Activated CD4-positive, CD25-positive, alpha-beta regulatory T cell treated with anti-CD3 and anti-CD28 coated beads, Interleukin-2, amount 50 U/mL, for 72 hours (primary cell): Measurements from ENCODE around the gene NFATC1.

Experiments used
- DNase-seq: peaks from one replicate; pipeline ENCODE4 v3.0.0; 2021

The NFATC1 gene

DNA sequence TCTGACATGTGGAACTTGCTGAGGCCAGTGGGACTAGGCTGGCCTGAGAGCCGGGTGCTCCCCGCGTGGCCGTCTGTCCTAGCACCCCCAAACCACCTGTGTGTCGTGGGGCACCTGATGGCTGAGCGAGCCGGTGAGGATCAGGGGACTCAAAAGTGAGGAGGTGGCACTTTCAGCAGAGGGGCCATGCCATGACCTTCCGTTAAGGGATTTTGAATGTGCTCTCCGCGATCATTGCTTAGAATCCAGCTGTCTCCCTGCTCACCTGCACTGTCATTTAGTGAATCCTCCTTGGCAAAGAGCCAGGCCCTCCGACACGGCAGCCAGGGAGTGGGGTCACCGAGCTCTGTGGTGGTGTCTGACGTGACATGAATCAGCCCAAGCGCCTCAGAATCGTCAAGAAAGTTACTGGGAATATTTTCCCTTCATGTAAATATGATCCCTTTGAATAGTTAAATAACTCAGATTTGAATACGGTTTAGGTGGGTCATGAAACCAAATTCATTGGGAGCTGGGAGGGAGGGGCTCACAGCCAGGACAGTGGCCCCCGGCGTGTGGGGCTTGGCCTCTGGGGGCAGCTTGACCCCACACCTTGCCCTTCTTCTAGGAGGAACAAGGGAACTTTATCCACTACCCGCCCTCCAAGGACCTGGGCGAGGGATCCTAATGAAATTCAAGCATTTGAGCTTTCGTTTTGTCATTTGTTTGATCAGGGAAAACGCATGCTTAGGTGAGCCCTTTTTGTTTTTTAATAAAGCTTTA is 9.5 kb downstream of the NFATC1 start:
- DNase-seq: no peak

DNA sequence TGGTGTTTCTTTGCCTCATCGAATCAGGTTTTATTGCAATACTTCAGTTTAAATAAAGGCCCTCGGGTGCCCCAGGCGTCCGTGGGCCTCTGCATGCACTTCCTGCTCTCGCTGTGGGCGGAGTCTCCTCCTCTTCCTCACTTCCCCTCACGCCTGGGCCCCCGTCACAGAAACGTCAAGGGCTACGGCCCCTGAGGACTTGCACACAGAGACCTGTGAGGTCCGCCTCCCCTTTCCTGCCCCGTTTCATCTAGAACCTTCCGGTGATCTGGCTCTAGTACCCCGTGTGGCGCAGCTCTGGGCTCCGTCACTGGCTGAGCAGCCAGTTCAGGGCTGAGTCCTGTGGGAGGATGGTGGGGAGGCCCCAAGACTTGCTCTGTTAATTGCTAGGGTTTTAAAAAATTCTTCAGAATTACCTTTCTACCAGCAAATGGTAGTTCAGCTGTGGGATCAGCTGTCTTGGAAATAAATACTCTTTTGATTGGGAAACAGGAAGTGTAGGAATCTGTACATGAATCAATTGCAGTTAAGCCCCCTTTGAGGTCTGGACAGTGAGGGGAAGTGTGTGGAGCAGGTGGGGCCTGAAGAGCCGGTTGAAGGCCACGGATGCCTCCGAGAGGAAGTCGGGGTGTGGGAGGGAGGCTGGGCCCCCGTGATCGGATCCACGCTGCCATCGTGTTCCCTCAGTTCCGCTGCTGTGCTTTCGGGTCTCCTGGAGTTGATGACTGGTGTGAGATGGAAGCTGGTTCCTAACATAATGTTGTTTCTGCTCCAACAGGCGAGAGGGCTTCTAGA is 10.2 kb downstream of the NFATC1 start:
- peak; percentile 80 for DNase-seq

DNA sequence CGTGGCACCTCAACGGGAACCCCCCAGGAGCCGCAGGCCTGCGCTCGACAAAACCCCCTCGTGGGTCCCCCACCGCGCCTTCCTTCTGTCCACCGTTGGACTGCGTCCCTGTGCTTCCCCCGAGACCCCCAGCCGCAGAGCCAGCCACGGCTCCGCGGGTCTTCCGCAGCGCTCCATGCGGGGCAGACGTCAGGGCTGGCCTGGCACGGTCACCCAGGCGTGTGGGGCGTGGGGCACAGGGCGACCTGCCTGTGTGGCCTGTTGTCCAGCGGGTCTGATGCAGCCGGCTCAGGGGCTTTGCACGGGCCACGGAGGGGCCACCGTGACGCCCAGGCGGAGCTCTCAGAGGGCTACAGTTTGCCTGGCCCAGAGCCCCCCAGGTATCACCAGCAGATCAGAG is 11.0 kb downstream of the NFATC1 start:
- no peak for DNase-seq

DNA sequence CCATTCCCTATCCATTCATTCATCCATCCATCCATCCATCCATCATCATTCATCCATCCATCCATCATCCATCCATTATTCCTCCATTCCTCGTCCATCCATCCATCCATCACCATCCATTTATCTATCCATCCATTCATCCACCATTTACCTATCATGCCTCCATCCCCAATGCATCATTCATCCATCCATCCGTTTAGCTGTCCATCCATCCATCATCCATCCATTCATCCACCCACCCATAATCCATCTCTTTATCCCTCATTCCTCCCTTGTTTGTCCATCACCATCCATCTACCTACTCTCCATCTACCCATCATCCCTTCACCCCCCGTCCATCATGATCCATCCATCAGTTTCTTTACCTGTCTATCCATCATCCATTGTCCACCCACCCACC is 13.6 kb downstream of the NFATC1 start:
- DNase-seq: no peak

DNA sequence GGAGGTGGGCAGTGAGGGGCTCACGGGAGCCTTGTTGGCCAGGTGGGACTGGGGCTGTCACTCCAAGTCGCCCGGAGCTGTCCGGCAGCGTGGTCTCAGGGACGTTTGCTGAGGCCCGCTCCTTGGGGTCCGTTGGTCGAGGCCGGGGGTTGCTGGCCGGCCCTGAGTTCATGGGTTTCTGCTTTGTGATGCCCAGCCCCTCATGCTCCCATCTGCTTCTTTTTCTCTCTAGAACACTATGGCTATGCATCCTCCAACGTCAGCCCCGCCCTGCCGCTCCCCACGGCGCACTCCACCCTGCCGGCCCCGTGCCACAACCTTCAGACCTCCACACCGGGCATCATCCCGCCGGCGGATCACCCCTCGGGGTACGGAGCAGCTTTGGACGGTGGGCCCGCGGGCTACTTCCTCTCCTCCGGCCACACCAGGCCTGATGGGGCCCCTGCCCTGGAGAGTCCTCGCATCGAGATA is 14.5 kb downstream of the NFATC1 start:
- DNase-seq: no peak

DNA sequence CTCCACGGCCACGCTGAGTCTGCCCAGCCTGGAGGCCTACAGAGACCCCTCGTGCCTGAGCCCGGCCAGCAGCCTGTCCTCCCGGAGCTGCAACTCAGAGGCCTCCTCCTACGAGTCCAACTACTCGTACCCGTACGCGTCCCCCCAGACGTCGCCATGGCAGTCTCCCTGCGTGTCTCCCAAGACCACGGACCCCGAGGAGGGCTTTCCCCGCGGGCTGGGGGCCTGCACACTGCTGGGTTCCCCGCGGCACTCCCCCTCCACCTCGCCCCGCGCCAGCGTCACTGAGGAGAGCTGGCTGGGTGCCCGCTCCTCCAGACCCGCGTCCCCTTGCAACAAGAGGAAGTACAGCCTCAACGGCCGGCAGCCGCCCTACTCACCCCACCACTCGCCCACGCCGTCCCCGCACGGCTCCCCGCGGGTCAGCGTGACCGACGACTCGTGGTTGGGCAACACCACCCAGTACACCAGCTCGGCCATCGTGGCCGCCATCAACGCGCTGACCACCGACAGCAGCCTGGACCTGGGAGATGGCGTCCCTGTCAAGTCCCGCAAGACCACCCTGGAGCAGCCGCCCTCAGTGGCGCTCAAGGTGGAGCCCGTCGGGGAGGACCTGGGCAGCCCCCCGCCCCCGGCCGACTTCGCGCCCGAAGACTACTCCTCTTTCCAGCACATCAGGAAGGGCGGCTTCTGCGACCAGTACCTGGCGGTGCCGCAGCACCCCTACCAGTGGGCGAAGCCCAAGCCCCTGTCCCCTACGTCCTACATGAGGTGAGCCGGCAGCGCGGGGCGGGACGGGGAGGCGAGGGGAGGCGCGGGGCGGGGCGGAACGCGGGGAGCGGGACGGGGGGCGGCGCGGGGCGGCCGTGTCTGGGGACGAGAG is 15.2 kb downstream of the NFATC1 start:
- DNase-seq: no peak

DNA sequence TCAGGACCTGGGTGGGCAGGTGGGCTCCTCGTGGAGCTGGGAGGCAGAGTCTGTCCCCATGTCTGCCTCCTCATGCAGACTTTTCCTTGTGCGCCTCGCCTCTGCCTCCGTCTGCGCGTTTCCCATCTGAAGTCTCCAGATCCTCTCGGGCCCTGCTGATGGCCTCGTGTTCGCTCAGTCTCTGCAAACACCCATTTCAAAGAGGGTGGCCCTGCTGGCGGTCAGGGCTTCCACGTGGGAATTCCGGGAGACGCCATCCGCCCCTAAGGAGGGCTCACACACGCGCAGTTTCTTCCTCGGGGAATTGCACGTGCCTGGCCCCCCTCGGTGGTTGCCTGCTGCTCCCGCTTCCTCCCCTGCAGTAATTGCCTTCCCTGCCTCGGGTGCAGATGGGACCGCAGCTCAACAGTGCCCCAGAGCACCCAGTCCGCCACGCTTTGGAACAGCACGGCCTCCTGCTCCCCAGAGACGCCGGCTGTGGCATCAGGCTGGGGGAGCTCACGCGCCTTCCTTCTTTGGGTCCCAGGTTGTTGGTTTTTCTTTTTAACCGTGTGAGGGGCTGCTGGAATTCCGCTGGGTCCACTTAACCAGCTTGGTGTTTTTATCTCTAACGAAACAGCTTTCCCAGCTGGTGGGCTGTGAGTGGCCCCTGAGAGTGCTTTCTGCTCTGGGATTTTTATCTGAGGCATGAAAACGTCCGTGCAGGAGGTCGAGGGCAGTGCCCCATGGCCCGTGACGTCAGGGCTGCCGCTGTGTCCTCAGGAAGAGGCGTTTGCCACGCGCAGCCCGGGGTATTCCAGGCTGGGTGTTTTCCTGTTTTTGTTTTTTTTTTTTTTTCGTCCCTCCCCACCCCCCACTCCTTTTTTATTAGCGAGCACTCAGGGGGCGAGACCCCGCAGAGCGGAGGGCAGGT is 16.1 kb downstream of the NFATC1 start:
- no peak for DNase-seq

DNA sequence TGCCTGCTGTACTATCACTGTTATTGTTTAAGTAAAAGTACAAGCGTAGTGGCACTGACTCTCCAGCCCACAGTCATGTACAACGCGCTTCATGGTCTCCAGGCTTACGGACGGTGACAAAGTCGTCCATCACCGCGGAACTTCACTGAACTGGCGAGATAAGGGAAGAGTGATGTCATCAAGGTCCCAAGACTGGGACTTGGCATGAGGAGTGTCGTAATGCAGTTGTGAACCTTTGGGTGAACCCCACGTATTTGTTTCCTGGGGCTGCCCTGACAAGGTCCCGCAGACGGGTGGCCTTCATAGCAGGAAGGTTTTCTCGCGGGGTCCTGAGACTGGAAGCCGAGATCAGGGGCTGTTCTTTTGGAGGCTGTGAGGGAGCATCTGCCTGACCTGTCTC is 17.3 kb downstream of the NFATC1 start:
- no peak for DNase-seq

DNA sequence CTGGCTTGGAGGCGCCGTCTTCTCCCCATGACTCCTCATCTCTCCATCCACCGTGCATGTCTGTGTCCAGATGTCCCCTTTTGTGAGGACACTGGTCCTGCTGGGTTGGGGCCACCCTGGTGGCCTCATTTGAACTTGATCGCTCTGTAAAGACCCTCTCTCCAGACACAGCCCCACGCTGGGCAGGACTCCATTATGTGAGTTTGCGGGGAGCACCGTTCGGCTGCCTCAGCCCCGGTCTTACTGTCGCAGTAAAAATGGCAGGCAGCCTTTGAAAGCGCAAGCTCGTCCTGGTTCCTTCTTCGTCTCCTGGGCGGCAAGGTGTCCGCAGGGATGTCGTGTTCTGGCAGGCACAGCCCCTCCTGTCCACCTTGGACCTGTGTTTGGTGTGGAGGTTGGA is 17.7 kb downstream of the NFATC1 start:
- DNase-seq: no peak

DNA sequence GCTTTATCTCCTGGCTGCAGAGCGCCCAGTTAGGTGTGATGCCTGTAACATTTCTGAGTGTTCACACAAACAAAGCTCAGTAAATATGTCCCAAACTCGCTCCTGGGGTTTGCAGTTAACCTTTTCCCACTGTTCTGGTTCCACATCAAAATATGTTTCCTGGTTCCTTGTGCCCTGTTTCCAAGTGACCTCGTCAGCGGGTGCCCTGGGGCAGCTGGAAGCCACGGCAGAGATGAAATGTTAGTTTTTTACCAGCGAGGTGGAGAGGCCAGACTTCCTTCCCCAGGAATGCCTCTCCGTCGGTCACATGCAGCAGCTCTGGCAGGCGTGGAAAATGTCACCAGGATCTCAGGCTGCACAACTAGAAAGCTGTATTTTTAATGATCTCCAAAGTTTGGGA is 18.2 kb downstream of the NFATC1 start:
- no peak for DNase-seq

DNA sequence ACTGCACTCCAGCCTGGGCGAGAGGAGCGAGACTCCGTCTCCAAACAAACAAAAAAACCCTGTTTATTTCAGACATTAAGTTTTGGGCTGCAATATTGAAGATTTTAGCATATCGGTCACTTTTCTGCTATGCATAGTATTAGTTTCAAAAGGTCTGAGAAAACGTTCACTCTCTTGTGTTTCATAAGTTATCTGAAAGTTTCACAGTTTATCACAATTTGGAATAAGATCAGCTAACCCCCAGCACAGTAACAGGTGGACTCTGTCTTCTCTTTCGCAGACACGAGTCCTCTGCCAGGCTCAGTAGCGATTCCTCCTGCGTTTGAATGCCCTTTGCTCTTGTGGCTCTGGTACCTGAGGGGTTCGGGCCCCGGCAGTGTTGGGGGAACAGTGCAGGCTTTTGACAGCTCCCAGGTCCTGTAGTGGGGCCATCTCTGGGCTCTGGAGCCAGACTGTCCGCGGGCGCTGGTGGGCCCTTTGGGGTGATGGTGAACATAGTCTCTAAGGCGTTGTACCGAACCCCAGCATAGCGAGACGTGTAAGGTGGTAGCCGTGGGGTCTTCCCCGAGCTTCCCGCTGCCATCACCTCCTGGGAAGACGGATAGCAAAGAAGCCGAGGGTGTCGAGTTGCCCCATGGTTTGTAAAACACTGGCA is 20.4 kb downstream of the NFATC1 start:
- no peak for DNase-seq

DNA sequence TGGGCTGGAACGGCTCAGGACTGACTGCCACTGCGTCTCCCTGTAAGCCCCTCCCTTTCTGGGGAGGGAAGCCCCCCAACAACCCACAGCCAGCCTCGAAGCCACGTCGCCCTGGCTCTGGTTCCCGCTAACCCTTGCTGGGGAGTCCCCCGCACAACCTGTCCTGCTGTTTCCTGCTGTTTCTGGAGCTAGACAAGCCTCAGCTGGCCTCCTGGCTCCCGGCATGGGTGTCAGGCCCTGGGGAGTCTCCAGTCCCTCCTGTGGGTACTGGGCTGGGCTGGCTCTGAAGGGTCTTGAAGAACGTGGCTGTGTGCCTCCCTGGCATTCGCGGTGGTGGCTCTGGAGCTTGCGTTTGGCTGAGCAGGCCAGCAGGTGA is 20.9 kb downstream of the NFATC1 start:
- DNase-seq: no peak

DNA sequence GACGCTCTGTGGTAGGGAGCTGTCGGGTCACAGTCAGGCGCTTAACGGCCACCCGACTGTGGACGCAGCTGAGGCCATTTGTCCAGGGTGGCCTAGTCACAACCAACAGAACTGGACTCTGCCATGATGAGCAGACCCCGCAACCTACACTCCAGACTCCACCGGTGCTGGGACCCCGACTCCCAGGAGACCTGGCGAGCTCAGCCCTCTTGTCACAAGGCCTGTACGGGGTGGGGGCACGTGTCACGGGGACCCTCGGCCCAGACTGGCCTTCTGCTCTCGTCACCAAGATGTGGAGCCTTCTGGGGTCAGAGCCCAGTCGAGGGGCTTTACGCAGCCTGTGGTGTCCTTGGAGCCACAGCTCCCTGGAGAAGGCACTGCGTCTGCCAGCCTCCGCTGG is 22.5 kb downstream of the NFATC1 start:
- DNase-seq: no peak

DNA sequence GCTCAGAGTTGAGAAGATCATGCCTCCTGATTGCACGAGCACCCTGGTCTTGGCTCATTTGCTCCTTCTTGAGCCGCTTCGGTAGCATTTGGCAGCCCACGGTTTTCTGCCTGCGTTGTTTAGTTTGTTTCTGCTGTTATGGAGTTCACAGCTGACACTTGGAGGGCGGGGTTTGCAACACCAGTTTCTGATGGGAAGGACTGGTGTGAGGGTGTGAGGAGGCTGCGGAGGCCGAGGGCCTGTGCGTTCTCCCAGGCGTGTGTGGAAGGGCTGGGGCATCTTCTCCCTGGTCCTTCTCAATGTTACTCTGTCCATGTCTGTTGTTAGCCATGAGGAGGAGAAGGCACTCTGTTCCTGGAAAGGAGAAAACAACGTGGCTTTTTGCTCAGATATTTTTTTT is 22.9 kb downstream of the NFATC1 start:
- DNase-seq: no peak

DNA sequence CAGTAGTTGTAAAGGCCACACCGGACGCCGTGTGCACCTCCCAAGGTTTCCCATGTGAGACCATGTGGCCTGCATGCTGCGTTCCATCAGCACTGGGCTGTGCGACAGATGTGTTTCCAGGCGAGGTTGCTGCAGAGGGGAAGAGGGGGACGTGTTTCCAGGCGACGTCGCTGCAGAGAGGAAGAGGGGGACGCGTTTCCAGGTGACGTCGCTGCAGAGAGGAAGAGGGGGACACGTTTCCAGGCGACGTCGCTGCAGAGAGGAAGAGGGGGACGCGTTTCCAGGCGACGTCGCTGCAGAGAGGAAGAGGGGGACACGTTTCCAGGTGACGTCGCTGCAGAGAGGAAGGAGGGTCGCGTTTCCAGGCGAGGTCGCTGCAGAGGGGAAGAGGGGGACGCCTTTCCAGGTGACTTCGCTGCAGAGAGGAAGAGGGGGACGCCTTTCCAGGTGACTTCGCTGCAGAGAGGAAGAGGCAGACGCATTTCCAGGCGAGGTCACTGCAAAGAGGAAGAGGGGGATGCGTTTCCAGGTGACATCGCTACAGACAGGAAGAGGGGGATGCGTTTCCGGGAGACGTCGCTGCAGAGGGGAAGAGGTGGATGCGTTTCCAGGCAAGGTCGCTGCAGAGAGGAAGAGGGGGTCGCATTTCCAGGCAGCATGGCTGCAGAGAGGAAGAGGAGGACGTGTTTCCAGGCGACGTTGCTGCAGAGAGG is 24.5 kb downstream of the NFATC1 start:
- DNase-seq: no peak

DNA sequence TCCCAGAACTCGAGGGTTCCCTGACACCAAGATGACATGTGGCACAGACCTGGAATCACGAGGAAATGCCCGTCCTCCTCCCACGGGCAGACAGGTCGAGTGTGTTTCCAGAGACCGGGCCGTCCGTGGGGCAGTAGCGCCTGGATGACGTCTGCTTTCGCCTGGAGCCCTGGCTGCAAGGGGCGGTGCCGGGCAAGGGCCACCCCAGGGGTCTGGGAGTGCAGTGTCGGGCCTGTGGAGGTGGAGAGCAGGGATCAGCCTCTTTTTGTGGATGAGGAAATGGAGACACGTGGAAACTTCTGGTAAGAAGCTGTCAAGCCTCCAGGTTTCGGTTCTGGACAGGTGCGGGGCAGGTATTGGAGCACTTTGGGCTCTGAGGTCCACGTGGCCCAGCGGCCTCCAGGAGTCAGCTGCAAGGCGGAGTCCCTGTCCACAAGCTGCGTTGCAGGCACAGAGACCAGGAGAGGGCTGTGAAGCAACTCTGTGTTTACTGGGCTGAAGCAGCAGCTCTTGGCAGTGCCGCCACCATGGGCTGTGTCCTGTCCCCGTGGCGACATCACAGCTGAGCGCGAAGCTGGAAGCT is 25.6 kb downstream of the NFATC1 start:
- no peak for DNase-seq

DNA sequence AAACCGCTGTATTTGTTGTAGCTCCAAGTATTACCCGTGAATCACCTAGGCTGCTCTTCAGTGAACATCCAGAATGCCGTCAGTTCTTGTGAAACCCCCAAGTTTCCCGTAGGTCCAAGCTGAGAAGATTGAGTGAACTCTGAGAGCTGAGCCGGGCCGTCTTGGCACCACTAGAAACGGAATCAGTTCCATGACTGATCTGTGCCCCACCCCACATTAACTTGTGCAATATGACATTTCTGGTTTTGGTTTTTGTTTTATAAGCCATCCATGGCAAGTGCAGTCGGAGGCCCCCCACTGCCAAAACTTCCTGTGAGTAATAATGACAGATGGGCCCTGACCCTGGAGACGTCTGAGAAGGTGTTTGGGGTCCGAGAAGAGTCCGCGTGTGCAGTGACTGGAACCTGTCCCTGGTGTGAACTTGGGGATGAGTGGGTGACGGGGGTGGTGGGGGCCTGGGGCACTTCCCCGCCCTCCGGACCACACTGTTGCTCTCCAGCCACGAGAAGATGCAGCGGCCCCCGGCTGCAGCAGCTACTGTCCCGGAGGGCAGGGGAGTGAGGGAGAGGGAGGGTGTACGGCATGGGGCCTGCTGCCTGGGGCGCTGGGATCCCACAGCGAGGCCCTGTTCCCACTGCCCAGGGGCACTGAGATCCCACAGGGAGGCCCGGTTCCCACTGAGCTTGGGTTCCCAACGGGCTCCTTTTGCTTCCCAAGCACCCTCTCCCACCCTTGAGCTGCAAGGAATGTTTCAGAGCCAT is 26.5 kb downstream of the NFATC1 start:
- DNase-seq: no peak

DNA sequence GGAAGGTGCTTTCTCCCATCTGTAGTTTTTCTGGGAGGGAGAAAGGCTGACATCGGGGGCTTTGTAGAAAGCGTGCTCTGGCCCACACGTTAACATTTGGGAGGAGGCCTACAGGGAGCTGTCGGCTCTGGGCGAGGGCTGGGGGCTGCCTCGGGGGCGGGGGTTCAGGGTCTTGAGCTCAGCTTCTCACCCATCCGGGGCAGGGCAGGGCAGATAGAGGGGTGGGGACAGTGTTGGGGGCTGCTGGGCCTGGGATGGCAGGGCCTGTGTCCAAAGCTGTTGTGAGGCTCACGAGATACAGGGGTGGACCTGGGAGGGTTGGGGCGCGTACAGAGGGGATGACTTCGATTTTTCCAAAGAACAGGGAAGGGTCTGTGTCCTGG is 27.0 kb downstream of the NFATC1 start:
- DNase-seq: no peak

DNA sequence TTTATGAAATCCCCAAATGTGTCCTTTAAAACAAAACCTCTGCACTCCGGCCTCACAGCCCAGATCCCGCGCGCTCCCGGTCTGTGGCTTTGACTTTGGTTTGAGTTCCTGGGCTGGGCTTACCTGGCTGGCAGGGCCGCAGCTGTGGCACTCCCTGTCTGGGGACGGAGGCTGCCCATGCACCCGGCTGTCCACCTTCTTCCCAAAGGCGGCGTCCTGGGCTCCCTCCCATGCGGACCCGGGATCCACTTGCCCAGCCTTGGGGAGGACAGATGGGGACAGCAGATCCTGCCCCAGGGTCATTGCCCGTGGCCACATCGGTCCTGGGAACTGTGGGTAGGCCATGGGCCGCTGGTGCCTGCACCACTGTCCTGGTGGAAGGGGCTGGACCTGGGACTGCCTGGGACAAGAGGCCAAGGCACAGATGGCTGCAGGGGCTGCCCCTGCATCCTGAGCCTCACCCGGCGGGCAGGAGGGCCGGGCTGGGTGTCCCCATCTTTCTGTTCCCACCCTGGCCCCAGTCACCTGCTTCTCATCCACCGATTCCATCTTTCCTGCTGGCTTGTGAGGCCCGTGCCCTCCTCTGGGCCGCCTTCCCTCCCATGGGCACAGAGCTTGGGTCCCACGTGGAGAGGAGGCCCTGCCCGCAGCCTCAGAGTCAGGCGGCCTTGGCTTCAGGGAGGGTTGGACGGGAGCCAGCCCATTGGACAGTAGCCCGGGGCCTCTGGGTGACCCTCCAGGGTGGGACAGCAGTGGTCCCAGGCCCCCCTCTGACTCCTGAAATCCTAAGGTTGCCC is 27.7 kb downstream of the NFATC1 start:
- no peak for DNase-seq
